Mucosa of stomach (tissue), 1 donor: ENCODE data around the gene FAM163A.
"Not testable (repeated sequence)": the region's sequence is repeated elsewhere in the genome, so short reads cannot be mapped to it uniquely, and the experiment has no call there.

ENCODE experiments used
- H3K27me3 ChIP-seq: one replicate; pipeline ENCODE4 v1.7.0; 2013; ENCODE audit warnings: mild to moderate bottlenecking, low read length; ENCODE audit not compliant: control insufficient read depth, insufficient read depth
- H3K36me3 ChIP-seq: one replicate; pipeline ENCODE4 v1.7.0; 2013; ENCODE audit warnings: low read length; ENCODE audit not compliant: control insufficient read depth, insufficient read depth
- H3K4me1 ChIP-seq: one replicate; pipeline ENCODE4 v1.7.0; 2013; ENCODE audit warnings: mild to moderate bottlenecking, low read length; ENCODE audit not compliant: control insufficient read depth, insufficient read depth
- H3K4me3 ChIP-seq: one replicate; pipeline ENCODE4 v1.7.0; 2013; ENCODE audit warnings: low read length
- H3K9ac ChIP-seq: one replicate; pipeline ENCODE4 v1.7.0; 2013; ENCODE audit warnings: mild to moderate bottlenecking, low read length, moderate library complexity
- H3K9me3 ChIP-seq: one replicate; pipeline ENCODE4 v1.7.0; 2013; ENCODE audit warnings: mild to moderate bottlenecking, low read length, moderate library complexity; ENCODE audit not compliant: control insufficient read depth
- donor health status: Pancreatic carcinoma.

The FAM163A gene

DNA sequence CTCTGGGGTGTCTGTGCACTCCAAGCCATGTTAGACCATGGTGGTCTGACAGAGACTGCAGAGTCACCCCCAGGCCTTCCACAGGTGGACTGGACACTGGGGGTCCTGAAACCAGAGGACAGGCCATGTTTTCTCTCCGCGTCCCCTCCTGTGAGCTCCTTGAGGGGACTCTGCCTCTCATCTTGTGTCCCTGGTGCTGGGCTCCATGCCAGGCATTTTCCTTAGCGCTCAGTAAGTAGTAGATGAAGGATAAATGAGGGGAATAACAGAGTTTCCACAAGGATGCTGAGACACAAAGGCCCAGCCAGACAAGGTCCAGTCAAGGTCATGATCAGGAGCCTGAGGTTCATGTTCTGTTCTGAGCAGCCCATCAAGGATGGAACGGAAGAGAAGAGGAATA is 57.4 kb downstream of the FAM163A start:
- Histone ChIP-seq H3K4me1 (peaks cover 7% of the 10 kb centered on the region), H3K4me3 (no peak overlapping the region), H3K9ac (no peak overlapping the region), H3K9me3 (no peaks in the 10 kb centered on the region), H3K36me3 (no peaks in the 10 kb centered on the region), H3K27me3 (no peaks in the 10 kb centered on the region)

DNA sequence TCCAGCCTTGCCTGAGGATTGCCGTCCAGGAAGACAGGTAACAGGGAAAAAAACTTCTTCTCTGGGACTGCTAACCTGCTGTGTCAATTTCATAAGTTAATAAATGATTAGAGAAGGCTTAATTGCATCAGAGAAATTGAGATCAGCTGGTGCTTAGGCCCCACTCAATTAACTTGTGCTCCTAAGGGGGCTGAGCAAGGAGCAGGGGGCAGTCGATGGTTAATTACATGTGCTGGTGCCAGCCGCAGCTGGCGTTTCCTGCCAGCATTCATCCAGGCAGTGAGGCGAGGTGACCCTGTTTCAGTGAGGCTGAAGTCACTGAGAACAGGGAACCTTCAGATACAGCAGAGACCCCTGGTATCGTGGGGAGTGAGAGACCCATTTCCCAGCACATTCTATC is 60.0 kb downstream of the FAM163A start:
- Histone ChIP-seq H3K4me3 (no peak overlapping the region), H3K4me1 (peaks cover 13% of the 10 kb centered on the region), H3K36me3 (no peaks in the 10 kb centered on the region), H3K9me3 (no peaks in the 10 kb centered on the region), H3K27me3 (no peaks in the 10 kb centered on the region), H3K9ac (no peak overlapping the region)

DNA sequence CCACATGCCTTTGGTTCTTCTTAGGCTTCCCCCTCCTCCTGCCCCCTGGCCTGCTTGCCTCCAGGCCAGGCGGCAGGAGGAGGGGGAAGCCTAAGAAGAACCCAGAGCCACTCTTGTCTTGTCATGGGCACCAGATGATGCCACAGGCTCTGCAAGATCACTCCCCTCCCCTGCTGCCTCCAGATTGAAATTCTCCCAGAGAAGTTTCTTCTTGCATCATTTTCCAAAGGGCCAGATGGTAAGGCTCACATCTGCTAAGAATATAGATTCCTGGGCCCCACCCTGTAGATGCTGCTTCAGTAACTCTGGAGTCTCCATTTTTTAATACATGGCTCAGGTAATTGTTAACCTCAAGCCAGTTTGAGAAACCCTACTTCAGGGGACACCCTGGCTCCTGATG is 60.8 kb downstream of the FAM163A start:
- Histone ChIP-seq H3K4me3 (no peak overlapping the region), H3K27me3 (no peaks in the 10 kb centered on the region), H3K4me1 (peaks cover 17% of the 10 kb centered on the region), H3K9ac (no peak overlapping the region), H3K9me3 (no peaks in the 10 kb centered on the region), H3K36me3 (no peaks in the 10 kb centered on the region)

DNA sequence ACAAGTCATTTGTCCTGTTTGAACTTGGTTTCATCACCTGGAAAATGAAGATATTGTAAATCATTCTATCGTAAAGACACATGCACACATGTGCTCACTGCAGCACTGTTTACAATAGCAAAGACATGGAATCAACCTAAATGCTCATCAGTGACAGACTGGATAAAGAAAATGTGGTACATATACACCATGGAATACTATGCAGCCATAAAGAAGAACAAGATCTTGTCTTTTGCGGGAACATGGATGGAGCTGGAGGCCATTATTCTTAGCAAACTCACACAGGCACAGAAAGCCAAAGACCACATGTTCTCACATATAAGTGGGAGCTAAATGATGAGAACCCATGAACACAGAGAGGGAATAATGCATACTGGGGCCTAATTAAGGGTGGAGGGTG is 61.3 kb downstream of the FAM163A start:
- not testable (repeated sequence) for H3K9me3 ChIP-seq, H3K36me3 ChIP-seq, H3K4me3 ChIP-seq, H3K9ac ChIP-seq, H3K27me3 ChIP-seq
- H3K4me1 ChIP-seq = peaks cover 17% of the 10 kb centered on the region

DNA sequence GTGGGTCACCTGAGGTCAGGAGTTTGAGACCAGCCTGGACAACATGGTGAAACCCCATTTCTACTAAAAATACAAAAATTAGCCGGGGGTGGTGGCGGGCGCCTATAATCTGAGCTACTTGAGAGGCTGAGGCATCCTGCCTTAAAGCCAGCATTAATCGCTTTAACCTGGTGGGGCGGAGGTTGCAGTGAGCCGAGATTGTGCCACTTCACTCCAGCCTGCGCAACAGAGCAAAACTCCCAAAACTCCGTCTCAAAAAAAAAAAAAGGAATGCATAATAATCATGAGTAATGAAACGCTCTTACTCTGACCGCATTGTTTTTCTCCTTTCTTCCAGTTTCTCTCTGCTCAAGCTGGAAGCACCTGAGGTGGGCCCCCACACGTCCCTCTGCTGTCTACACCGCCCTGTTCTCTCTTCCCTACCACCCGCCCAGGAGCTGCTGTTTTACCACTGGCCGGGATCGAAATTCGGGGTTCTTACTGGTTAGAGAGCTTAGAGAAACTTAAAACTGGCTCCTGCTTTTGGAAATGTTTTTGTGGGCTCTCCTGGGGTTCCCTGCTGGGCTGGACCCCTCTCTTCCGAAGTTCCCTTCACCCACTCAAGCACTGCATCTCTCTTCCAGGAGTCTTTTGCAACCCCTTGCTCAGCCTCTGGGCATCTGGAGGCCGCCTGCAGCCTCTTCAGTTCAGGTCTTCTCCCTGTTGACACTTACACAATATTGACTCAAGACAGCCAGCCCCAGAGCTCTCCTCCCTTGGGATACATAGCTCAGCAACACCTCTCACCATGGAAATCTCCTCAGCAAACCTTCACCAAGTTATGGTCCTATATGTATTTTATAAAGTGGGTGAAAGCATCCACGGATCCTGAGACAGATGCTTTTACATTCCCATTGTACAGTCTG is 62.5 kb downstream of the FAM163A start:
- Histone ChIP-seq H3K9ac (no peak overlapping the region), H3K36me3 (no peaks in the 10 kb centered on the region), H3K9me3 (no peaks in the 10 kb centered on the region), H3K4me1 (peaks cover 10% of the 10 kb centered on the region), H3K4me3 (no peak overlapping the region), H3K27me3 (peaks cover 6% of the 10 kb centered on the region)

DNA sequence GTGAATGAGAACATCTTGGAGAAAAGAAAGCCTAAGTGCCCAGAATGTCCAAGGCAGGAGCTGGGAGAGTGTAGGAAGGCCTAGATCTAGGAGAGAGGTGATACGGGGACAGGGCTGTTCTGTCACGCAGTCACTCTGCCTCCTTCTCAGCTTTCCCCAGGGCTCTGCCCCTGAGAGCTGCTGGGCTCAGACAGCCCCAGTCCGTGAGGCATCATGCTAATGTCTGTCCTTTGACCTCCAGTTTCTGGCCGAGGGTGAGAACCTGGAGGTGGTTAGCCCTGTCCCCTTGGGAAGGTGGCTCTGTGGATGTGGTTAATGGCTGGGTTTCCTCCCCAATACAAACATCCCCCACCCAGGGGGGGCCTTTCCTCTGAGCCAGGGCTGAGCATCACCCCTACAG is 63.2 kb downstream of the FAM163A start:
- no peak overlapping the region for H3K9ac ChIP-seq
- no peaks in the 10 kb centered on the region for H3K9me3 ChIP-seq
- peaks cover 10% of the 10 kb centered on the region for H3K4me1 ChIP-seq
- no peak overlapping the region for H3K4me3 ChIP-seq
- H3K36me3 ChIP-seq = no peaks in the 10 kb centered on the region
- peaks cover 9% of the 10 kb centered on the region for H3K27me3 ChIP-seq

DNA sequence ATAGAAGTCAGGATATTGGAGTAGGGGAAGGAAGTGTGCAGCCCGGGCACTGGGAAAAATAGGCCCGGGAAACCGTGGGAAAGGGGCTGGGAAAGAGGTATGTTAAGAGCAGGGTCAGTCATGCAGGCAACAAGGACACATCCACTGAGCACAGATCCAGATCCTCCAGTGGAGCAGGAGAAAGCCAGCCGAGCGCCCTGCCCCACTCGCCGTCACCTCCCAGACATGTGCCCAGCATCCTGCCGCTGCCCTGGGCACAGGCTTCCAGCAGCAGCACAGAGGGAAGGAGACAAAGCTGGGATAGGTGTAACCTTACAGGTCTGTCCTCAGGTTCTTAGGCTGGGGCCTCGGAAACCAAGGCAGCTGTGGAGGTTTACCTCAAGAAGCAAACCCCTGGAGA is 64.2 kb downstream of the FAM163A start:
- Histone ChIP-seq H3K36me3 (no peaks in the 10 kb centered on the region), H3K9me3 (no peaks in the 10 kb centered on the region), H3K4me1 (peaks cover 10% of the 10 kb centered on the region), H3K27me3 (peaks cover 12% of the 10 kb centered on the region), H3K9ac (no peak overlapping the region), H3K4me3 (no peak overlapping the region)

DNA sequence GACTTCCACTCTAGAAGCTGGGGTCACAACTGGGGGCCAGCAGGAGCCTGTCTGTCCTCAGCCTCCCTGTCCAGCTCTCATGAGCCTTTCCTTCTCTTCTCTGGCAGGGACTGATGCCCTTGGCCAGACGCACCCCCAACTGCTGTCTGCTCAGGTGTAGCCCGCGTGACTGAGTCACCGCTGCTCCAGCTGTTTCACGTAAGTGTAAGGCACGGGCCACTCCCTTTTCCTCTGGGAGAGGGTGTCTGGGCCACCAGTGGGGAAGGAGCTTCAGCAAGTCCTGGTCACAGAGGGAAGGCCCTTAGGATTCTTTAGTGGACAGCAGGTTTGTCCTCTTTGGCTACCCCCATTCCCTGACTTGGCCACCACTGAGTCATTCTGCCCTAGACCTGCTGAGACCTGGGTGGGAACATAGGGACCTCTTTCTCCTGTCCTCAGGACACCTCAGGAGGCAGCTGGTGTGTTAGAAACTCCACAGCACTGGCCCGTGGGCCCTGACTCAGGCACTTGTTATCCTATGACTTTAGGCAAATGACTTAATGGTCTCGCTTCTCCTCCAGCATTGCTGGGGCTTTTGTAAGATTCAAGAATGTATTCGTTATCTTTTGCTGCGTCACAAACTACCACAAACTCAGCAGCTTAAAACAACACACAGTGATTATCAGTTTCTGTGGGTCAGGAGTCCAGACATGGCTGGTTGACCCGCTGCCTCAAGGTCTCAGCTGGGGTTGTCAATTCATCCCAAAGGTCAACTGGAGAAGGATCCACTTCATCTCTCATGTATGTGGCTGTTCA is 64.8 kb downstream of the FAM163A start:
- H3K27me3 ChIP-seq = peaks cover 15% of the 10 kb centered on the region

DNA sequence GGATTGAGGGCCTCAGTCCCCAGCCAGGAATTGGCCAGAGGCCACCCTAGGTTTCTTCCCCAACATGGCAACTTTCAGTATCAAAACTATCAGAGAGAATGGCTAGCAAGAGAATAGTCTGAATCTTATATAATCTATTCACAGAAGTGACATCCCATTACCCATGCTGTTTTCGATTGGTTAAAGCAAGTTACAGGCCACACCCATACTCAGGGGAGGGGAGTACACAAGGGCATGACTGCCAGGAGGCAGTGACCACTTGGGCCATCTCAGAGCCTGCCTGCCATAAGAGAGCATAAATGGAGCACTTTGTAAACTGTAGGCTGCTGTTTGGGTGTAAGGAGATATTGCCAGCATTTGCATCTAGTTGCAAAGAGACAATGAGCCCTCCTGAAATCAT is 65.4 kb downstream of the FAM163A start:
- Histone ChIP-seq H3K9me3 (no peaks in the 10 kb centered on the region), H3K36me3 (no peaks in the 10 kb centered on the region), H3K4me1 (peaks cover 10% of the 10 kb centered on the region), H3K4me3 (no peak overlapping the region), H3K27me3 (peaks cover 15% of the 10 kb centered on the region), H3K9ac (no peak overlapping the region)

More for the DNA sequence above, 64.8 kb downstream of the FAM163A start:
- Histone ChIP-seq H3K4me1 (peaks cover 10% of the 10 kb centered on the region), H3K4me3 (no peak overlapping the region), H3K36me3 (no peaks in the 10 kb centered on the region), H3K9me3 (no peaks in the 10 kb centered on the region), H3K9ac (no peak overlapping the region)

DNA sequence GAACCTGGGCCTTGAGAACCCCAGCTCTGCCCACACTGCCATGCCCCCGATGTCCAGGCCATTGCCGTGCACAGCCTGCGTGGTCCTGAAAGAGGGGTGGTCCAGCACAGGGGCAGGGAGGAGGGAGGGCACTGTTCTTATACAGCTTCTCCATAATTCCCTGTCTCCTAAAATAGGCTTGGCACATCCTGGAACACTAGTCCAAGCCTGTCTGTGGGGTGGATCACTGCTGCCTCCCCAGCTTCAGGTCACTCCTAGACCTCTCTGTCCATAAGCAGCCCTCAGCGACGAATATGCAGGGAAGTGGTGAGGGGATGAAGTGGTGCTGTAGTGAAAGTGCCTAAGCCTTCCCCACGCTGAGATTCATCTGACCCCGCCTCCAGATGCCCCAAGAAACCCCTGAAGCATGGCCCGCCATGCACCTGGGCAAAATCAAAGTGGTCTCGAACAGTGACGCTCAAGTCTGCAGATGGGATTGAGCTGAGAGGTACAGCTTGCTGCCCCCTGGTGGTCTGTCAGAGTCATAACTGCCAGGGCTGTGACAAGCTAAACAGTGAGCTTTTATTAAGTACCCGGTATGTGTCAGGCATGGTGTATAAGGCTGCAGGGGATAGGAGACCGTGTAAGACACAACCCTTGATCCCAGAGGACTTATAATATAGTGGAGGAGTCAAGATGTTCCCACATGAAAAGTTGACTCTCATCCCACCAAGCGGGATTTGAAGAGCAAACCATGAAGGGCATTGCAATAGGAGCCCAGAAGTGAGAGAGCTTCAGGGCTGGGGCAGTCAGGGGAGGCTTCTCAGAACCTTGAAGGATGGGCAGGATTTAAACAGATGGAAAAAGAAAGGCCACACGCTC is 66.6 kb downstream of the FAM163A start:
- Histone ChIP-seq H3K4me1 (peaks cover 17% of the 10 kb centered on the region), H3K4me3 (no peak overlapping the region), H3K27me3 (peaks cover 20% of the 10 kb centered on the region), H3K9ac (no peak overlapping the region), H3K9me3 (no peaks in the 10 kb centered on the region), H3K36me3 (no peaks in the 10 kb centered on the region)

DNA sequence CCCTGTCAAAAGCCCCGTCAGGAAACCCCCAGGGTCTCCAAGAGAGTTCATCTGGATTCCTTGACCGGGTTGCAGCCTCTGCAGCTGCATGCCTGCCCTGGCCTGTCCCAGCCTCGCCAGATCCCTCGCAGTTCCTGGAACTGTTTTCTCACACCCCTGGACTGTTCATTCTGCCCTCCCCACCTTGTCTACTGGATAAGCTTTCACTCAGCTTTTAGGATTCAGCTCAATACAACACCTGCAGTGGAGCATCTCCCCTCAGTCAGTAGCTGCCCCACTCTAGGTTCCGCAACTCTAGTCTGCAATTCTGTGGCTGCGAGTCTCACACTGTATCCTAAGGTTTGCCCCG is 67.2 kb downstream of the FAM163A start:
- H3K27me3 ChIP-seq = peaks cover 25% of the 10 kb centered on the region
- H3K4me3 ChIP-seq = no peak overlapping the region
- H3K9ac ChIP-seq = no peak overlapping the region
- peaks cover 23% of the 10 kb centered on the region for H3K4me1 ChIP-seq
- no peaks in the 10 kb centered on the region for H3K36me3 ChIP-seq
- H3K9me3 ChIP-seq = no peaks in the 10 kb centered on the region
